Glutamatergic neuron (in vitro differentiated cells): ENCODE results near the gene MSL2. TPM values are rescaled to one million over a fixed set of nuclear protein-coding genes. Genes with fewer than 3 reads are reported as not detected.
"Not testable (repeated sequence)": the region's sequence is repeated elsewhere in the genome, so short reads cannot be mapped to it uniquely, and the experiment has no call there.

Source experiments
- DNase-seq: peaks from one replicate; pipeline ENCODE4 v3.0.0; 2022
- H3K27ac Mint-ChIP-seq: one replicate; pipeline ENCODE4 v1.8.0; 2020; ENCODE audit warnings: mild to moderate bottlenecking, mixed read lengths, inconsistent platforms; ENCODE audit not compliant: unreplicated experiment
- H3K27me3 Mint-ChIP-seq: one replicate; pipeline ENCODE4 v1.8.0; 2020; ENCODE audit warnings: mild to moderate bottlenecking, moderate library complexity, mixed read lengths, inconsistent platforms; ENCODE audit not compliant: unreplicated experiment
- H3K36me3 Mint-ChIP-seq: one replicate; pipeline ENCODE4 v1.8.0; 2020; ENCODE audit warnings: mild to moderate bottlenecking, mixed read lengths, inconsistent platforms; ENCODE audit not compliant: unreplicated experiment
- H3K4me1 Mint-ChIP-seq: one replicate; pipeline ENCODE4 v1.8.0; 2020; ENCODE audit warnings: mild to moderate bottlenecking, low read depth, mixed read lengths, inconsistent platforms; ENCODE audit not compliant: unreplicated experiment
- H3K4me3 Mint-ChIP-seq: one replicate; pipeline ENCODE4 v1.8.0; 2020; ENCODE audit warnings: mild to moderate bottlenecking, mixed read lengths, inconsistent platforms; ENCODE audit not compliant: unreplicated experiment
- H3K9me3 Mint-ChIP-seq: one replicate; pipeline ENCODE4 v1.8.0; 2020; ENCODE audit warnings: mild to moderate bottlenecking, moderate library complexity, mixed read lengths, inconsistent platforms; ENCODE audit not compliant: unreplicated experiment
- total RNA-seq: library from RNA; stranded (reverse); fragmentation: NEBNext Ultra II Directional; extraction: Animal tissue kit (Norgen Biotek cat#: 25700); gene quantifications from one replicate; pipeline ENCODE4 v1.2.1, GENCODE V29; 2021; ENCODE audit not compliant: unreplicated experiment
- TF ChIP-seq, protein P1 (sequence below): fragments of 200-600 bp; sonication (generic); IDR thresholded peaks from one replicate; pipeline ENCODE4 v1.5.0; 2021; ENCODE audit not compliant: partially characterized antibody, unreplicated experiment

The MSL2 gene
- total RNA-seq, 1 donor from 2014 or later, result 32.8 TPM

DNA sequence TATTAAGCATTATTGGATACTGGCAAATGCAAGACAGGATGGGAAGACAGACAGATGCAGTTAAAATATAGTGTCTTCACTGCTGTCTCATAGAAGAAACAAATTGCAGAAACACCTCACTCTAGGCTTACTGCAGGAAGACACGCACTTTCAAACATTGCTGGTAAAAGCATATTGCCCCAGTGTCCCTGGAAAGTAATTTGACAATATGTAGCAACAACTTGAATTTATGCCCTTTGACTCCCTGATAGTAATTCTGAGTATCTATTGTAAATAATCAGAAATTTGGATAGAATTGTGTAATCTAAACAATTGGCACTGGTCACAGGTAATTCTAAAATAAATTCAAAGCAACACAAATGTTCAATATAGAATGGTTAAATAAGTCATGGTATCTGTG lies 62.0 kb downstream of the MSL2 start:
- peaks cover 3% of the 10 kb centered on the region for H3K36me3 Mint-ChIP-seq
- H3K4me1 Mint-ChIP-seq, result peaks cover 6% of the 10 kb centered on the region
- H3K27me3 Mint-ChIP-seq, result no peaks in the 10 kb centered on the region
- TF ChIP-seq, protein P1, sequence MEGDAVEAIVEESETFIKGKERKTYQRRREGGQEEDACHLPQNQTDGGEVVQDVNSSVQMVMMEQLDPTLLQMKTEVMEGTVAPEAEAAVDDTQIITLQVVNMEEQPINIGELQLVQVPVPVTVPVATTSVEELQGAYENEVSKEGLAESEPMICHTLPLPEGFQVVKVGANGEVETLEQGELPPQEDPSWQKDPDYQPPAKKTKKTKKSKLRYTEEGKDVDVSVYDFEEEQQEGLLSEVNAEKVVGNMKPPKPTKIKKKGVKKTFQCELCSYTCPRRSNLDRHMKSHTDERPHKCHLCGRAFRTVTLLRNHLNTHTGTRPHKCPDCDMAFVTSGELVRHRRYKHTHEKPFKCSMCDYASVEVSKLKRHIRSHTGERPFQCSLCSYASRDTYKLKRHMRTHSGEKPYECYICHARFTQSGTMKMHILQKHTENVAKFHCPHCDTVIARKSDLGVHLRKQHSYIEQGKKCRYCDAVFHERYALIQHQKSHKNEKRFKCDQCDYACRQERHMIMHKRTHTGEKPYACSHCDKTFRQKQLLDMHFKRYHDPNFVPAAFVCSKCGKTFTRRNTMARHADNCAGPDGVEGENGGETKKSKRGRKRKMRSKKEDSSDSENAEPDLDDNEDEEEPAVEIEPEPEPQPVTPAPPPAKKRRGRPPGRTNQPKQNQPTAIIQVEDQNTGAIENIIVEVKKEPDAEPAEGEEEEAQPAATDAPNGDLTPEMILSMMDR, result no peak
- no peak overlapping the region for H3K27ac Mint-ChIP-seq
- H3K9me3 Mint-ChIP-seq, result no peaks in the 10 kb centered on the region
- H3K4me3 Mint-ChIP-seq, result no peak overlapping the region
- DNase-seq, result no peak

DNA sequence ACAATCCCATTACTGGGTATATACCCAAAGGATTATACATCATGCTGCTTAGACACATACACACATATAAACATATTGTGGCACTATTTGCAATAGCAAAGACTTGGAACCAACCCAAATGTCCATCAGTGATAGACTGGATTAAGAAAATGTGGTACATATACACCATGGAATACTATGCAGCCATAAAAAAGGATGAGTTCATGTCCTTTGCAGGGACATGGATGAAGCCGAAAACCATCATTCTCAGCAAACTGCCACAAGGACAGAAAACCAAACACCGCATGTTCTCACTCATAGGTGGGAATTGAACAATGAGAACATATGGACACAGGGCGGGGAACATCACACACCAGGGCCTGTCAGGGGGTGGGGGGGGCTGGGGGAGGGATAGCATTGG lies 64.5 kb downstream of the MSL2 start:
- not testable (repeated sequence) for H3K4me1 Mint-ChIP-seq, H3K4me3 Mint-ChIP-seq

DNA sequence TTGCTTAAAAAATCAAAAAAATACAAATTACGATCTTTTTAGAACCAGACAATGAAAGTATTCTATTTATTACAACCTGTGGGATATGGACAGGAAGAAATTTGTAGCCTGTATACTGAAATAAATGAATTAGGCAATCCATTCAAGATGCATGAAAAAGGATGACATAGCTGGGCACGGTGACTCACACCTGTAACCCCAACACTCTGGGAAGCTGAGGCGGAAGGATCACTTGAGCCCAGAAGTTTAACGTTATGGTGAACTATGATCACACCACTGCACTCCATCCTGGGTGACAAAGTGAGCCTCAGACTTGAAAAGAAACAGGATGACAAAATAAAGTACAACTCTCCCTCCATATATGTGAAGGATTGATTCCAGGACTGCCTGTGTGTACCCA lies 74.1 kb downstream of the MSL2 start:
- no peak overlapping the region for H3K4me3 Mint-ChIP-seq
- H3K9me3 Mint-ChIP-seq, result no peaks in the 10 kb centered on the region
- DNase-seq, result no peak
- TF ChIP-seq, protein P1, result no peak
- H3K27ac Mint-ChIP-seq, result no peak overlapping the region
- no peaks in the 10 kb centered on the region for H3K27me3 Mint-ChIP-seq
- H3K36me3 Mint-ChIP-seq, result peaks cover 8% of the 10 kb centered on the region
- no peaks in the 10 kb centered on the region for H3K4me1 Mint-ChIP-seq

More for the DNA sequence above, 64.5 kb downstream of the MSL2 start:
- H3K27me3 Mint-ChIP-seq, DNase-seq, H3K9me3 Mint-ChIP-seq, H3K27ac Mint-ChIP-seq: not testable (repeated sequence)
- peaks cover 15% of the 10 kb centered on the region for H3K36me3 Mint-ChIP-seq

DNA sequence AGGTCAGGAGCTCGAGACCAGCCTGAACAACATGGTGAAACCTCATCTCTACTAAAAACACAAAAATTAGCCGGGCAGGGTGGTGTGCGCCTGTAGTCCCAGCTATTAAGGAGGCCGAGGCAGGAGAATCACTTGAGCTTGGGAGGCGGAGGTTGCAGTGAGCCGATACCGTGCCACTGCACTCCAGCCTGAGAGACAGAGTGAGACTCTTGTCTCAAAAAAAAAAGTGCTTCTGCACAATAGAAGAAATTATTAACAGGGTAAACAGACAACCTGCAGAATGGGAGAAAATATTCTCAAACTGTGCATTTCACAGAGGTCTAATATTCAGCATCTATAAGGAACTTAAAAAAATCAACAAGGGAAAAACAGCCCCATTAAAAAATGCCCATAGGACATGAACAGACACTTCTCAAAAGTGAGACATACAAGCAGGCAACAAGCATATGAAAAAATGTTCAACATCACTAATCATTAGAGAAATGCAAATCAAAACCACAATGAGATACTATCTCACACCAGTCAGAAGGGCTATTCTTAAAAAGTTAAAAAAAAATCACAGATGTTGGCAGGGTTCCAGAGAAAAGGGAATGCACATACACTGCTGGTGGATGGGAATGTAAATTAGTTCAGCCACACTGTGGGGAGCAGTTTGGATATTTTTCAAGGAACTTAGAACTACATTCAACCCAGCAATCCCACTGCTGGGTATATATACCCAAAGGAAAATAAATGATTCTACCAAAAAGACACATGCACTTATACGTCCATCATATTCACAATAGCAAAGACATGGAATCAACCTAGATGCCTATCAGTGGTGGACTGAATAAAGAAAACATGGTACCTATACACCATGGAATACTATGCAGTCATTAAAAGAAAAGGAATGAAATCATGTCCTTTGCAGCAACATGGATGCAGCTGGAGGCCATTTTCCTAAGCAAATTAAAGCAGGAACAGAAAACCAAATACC lies 75.5 kb downstream of the MSL2 start:
- TF ChIP-seq, protein P1, result no peak
- Mint-ChIP-seq H3K9me3 (no peaks in the 10 kb centered on the region), H3K36me3 (peaks cover 13% of the 10 kb centered on the region), H3K27ac (no peak overlapping the region), H3K4me3 (no peak overlapping the region), H3K27me3 (no peaks in the 10 kb centered on the region), H3K4me1 (no peaks in the 10 kb centered on the region)
- no peak for DNase-seq

DNA sequence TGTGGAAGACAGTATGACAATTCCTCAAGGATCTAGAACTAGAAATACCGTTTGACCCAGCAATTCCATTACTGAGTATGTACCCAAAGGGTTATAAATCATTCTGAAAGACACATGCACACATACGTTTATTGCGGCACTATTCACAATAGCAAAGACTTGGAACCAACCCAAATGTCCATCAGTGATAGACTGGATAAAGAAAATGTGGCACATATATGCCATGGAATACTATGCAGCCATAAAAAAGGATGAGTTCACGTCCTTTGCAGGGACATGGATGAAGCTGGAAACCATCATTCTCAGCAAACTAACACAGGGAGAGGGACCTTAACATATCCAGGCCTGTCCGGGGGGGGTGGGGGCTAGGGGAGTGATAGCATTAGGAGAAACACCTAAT lies 76.4 kb downstream of the MSL2 start:
- not testable (repeated sequence) for H3K4me3 Mint-ChIP-seq, DNase-seq, H3K27me3 Mint-ChIP-seq, H3K27ac Mint-ChIP-seq, H3K9me3 Mint-ChIP-seq, H3K4me1 Mint-ChIP-seq
- peaks cover 15% of the 10 kb centered on the region for H3K36me3 Mint-ChIP-seq

DNA sequence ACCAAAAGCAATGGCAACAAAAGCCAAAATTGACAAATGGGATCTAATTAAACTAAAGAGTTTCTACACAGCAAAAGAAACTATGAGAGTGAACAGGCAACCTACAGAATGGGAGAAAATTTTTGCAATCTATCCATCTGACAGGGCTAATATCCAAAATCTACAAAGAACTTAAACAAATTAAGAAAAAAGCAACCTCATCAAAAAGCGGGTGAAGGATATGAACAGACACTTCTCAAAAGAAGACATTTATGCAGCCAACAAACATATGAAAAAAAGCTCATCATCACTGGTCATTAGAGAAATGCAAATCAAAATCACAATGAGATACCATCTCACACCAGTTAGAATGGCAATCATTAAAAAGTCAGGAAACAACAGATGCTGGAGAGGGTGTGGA lies 76.8 kb downstream of the MSL2 start:
- H3K36me3 Mint-ChIP-seq, result peaks cover 15% of the 10 kb centered on the region
- not testable (repeated sequence) for H3K9me3 Mint-ChIP-seq, H3K4me3 Mint-ChIP-seq, H3K27me3 Mint-ChIP-seq, DNase-seq, H3K27ac Mint-ChIP-seq, H3K4me1 Mint-ChIP-seq
